ENCODE measurements around the gene RAD1.

The RAD1 gene

GRCh38 chr5:34863946-34864345, 51.4 kb downstream of the RAD1 start:
- no peak for DNase-seq (ENCODE audit: extremely low read depth, insufficient read length)
- Histone ChIP-seq H3K27me3 (replicated peaks; ENCODE audit: control insufficient read depth, insufficient read depth, low read length) (no peaks in the 10 kb centered on the region), H3K36me3 (ENCODE audit: control insufficient read depth, insufficient read depth, low read length) (no peaks in the 10 kb centered on the region), H3K4me3 (replicated peaks; ENCODE audit: low read depth, low read length) (no peak overlapping the region)
- no peak for TF ChIP-seq CTCF (IDR thresholded peaks at IDR 0.05; ENCODE audit: insufficient read depth, low read length, poor library complexity, severe bottlenecking)

DNA sequence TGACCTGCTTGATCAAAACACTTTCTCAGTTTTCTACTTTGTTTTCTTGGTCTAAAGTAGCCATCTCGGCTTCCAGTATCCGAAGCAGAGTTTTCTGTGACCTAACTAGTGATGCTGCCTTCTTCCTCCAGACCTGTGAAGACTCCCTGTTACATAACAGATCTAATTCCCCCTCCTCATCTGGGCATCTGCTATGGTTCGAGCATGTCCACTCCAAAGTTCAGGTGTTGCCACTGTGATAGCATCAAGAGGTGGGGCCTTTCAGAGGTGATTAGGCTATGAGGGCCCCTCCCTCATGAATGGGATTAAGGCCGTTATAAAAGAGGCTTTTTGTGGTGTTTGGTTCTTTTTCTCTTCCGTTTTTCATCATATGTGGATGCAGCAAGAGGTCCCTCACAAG, 56.1 kb downstream of the RAD1 start:
- no peak for DNase-seq (ENCODE audit: extremely low read depth, insufficient read length)
- H3K4me3 ChIP-seq (replicated peaks; ENCODE audit: low read depth, low read length) = no peak overlapping the region

GRCh38 chr5:34858790-34859189, 56.5 kb downstream of the RAD1 start:
- no peaks in the 10 kb centered on the region for H3K27me3 ChIP-seq (replicated peaks; ENCODE audit: control insufficient read depth, insufficient read depth, low read length)
- no peak for TF ChIP-seq CTCF (IDR thresholded peaks at IDR 0.05; ENCODE audit: insufficient read depth, low read length, poor library complexity, severe bottlenecking)
- DNase-seq (ENCODE audit: extremely low read depth, insufficient read length) = no peak

More for the DNA sequence above, 56.1 kb downstream of the RAD1 start:
- TF ChIP-seq CTCF (IDR thresholded peaks at IDR 0.05; ENCODE audit: insufficient read depth, low read length, poor library complexity, severe bottlenecking) = no peak
- Histone ChIP-seq H3K36me3 (ENCODE audit: control insufficient read depth, insufficient read depth, low read length) (no peaks in the 10 kb centered on the region), H3K27me3 (replicated peaks; ENCODE audit: control insufficient read depth, insufficient read depth, low read length) (no peaks in the 10 kb centered on the region)

GRCh38 chr5:34857894-34858293, 57.4 kb downstream of the RAD1 start:
- no peak for TF ChIP-seq CTCF (IDR thresholded peaks at IDR 0.05; ENCODE audit: insufficient read depth, low read length, poor library complexity, severe bottlenecking)
- Histone ChIP-seq H3K27me3 (replicated peaks; ENCODE audit: control insufficient read depth, insufficient read depth, low read length) (no peaks in the 10 kb centered on the region), H3K36me3 (ENCODE audit: control insufficient read depth, insufficient read depth, low read length) (no peaks in the 10 kb centered on the region), H3K4me3 (replicated peaks; ENCODE audit: low read depth, low read length) (no peak overlapping the region)
- no peak for DNase-seq (ENCODE audit: extremely low read depth, insufficient read length)

More at GRCh38 chr5:34858790-34859189, 56.5 kb downstream of the RAD1 start:
- no peak overlapping the region for H3K4me3 ChIP-seq (replicated peaks; ENCODE audit: low read depth, low read length)
- no peaks in the 10 kb centered on the region for H3K36me3 ChIP-seq (ENCODE audit: control insufficient read depth, insufficient read depth, low read length)

DNA sequence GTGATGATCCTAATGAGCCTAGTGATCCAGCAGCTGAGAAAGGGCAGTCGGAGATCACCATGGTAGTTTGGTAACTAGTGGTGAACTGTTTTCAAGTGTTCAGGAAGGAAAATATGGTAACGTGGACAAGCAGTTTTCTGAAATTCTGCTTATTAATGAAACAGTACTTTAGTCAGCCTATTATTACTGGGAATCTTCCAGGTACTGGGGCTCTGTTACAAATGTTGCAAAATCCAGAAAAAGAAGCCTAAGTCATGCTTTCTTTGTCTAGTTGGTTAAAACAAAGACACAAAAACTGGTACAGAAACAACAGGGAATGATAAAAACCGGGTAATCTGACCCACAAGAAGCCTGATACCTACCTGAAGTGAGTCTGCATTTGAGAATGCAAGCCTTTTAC, 58.1 kb downstream of the RAD1 start:
- Histone ChIP-seq H3K4me3 (replicated peaks; ENCODE audit: low read depth, low read length) (no peak overlapping the region), H3K36me3 (ENCODE audit: control insufficient read depth, insufficient read depth, low read length) (no peaks in the 10 kb centered on the region), H3K27me3 (replicated peaks; ENCODE audit: control insufficient read depth, insufficient read depth, low read length) (no peaks in the 10 kb centered on the region)
- no peak for TF ChIP-seq CTCF (IDR thresholded peaks at IDR 0.05; ENCODE audit: insufficient read depth, low read length, poor library complexity, severe bottlenecking)
- no peak for DNase-seq (ENCODE audit: extremely low read depth, insufficient read length)
